GM18951 (cell line): ENCODE measurements around the gene AVPR2.

Experiments used
- POLR2A ChIP-seq: IDR thresholded peaks from 4 replicates; pipeline ENCODE4 v1.6.1; 2011; ENCODE audit warnings: mild to moderate bottlenecking; ENCODE audit not compliant: insufficient read length, insufficient read depth; ENCODE audit errors: extremely low read depth
- in situ Hi-C: fragments of 300-500 bp; cut with MboI; formaldehyde crosslinking; loops from one replicate; pipeline ENCODE4 v1.12.0; 2022; ENCODE audit warnings: low sequenced_read_pairs, mixed read lengths, inconsistent platforms; ENCODE audit not compliant: unreplicated experiment

AVPR2 gene

DNA sequence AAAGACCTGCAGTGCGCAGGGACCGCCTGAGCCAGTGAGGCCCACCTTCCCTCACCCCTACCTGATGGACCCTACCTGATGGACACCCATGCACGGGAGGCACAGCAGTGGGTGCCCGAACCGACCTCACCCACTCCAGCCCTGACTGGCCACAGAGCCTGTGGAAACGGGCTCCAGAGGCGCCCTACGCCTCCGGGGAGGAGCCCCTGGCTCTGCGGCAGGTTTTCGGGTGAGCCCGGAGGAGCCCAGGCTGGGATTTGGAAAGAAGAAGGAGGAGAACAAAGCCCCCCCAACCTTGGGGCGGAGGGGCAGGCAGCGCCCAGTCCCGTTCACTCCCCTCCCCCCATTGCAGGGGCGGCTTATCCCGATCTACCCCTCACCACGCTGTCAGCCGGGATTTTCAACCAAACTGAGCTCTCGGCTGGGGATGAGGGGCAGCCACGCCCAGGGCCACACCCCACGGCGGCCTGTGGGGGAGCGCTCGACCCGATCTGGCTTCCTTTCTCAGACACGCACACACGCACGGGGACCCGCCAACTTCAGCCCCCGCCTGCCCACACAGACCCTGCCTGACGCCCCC is 19.2 kb upstream of the AVPR2 start:
- in situ Hi-C loops, result no loop called here
- TF ChIP-seq POLR2A, result no peak

GRCh38 chrX:153885968-153886903 is 18.2 kb upstream of the AVPR2 start, which contains the start of gene L1CAM:
L1CAM (minus strand) TSS chrX:153886173; CDS start chrX:153875836, 10,337 bp downstream.
- TF ChIP-seq POLR2A, result no peak
- in situ Hi-C loops, result no loop called here

GRCh38 chrX:153886915-153887314 is 17.6 kb upstream of the AVPR2 start:
- no peak for TF ChIP-seq POLR2A
- in situ Hi-C loops, result no loop called here

DNA sequence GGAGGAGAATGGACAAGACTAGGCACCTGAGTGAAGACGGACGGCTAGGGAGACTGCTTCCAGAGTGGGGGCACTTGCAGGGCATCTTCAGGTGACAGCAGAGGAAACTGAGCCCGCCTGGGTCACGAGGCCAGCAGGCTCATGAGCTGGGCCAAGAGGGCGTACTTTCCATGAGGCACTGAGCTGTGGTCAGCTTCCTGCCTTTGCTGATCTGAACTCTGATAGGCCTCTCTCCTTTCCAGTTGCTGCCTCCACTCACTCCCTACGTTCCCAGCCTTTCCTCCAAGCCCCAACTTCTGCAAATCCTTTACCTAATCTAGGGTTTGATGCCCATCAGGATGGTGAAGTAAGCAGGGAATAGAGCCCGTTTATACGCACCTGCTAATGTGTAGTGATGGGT is 17.1 kb upstream of the AVPR2 start:
- no peak for TF ChIP-seq POLR2A
- in situ Hi-C loops, result no loop called here

DNA sequence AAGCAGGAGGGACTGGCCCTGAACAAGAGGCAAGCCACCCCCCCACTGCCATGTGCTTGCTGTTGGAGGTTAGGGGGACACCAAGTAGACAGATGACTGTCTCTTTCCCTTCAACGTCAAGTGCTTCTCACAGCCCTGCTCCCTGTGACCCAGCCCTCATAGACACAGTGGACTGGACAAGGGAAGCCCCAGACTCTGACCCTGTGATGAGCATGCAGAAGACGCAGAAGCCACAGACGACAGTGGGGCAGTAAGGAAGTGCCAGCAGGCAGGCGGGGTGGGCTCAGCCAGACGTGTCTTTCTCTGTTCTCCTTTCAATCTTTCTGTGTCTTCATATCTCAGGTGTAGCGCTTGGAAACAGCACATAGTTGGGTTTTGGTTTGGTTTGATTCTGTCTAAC is 16.1 kb upstream of the AVPR2 start:
- in situ Hi-C loops, result no loop called here
- TF ChIP-seq POLR2A, result no peak

DNA sequence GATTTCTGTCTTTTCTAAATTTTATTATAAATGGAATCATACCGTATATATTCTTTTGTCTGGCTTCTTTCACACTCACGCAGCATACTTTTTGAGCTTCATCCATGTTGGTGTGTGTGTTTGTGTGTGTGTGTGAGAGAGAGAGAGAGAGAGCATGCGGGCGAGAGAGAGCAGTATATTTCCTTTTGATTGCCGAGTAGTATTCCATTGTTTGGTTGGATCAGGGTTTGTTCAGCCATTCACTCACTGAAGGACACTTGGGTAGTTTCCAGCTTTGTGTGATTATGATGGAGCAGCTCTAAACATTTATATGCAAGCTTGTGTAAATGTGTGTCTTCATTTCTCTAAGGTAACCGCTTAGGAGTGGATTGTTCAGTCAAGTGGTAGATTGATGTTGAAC is 15.3 kb upstream of the AVPR2 start:
- no peak for TF ChIP-seq POLR2A
- in situ Hi-C loops, result no loop called here

GRCh38 chrX:153897899-153898298 is 6.6 kb upstream of the AVPR2 start:
- no peak for TF ChIP-seq POLR2A
- in situ Hi-C loops, result no loop called here

DNA sequence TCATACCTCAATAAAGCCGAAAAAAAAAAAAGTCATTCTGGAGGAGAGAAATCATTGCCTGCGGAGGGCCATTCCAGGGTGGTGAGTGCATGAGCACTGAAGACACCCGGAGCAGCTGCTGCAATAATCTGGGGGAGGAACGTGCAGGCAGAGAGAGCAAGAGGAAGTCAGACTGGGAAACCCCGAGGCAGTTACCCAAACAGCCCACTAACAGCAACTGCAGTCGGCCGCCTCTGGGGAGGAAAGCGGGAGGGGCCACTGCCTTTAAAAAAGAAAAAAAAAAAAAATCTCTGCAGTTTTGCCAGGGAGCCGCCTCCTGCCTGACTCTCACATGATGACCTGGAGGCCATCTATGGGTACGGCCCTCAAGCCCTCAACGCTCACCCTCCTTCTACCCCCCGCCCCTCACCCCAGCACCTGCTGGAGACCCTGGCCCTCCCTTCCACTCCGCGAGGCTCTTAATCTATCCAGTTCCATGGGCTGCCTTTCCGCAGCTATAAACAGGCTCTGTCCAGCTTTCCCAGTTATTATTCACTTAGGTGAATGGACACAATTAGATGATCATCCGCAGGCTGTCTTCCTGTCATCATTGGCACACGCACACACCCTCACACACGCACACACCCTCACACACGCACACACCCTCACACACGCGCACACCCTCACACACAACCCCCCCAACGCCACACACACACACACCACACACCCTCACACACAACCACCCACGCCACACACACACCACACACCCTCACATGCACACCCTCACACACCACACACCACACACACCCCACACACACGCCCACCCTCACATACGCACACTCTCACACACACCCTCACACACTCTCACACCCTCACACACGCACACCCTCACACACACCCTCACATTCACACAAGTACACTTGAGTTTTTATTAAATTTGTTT is 3.4 kb upstream of the AVPR2 start:
- in situ Hi-C loops, result no loop called here
- no peak for TF ChIP-seq POLR2A

GRCh38 chrX:153901753-153902140 is 2.7 kb upstream of the AVPR2 start:
- in situ Hi-C loops, result no loop called here
- TF ChIP-seq POLR2A, result no peak

DNA sequence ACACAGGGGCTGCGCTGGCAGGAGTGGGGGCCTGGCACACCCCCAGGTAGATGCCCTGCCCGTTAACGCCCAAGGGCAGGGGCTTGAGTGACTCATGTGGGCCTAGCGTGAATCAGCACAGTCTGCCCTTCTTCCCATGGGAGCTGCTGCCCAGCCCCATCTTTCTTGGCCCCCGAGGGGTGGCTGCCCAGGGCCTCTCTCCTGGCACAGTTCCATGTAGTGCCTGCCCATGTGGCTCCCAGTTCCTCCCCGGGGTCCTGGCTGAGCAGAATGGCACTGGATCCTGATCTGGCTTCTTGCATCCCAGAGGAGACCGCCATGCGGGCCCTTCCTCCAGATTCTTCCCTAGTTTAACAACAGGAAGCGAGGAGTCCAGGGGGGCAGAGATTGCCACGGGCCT is 2.1 kb upstream of the AVPR2 start:
- in situ Hi-C loops, result no loop called here
- no peak for TF ChIP-seq POLR2A

- in situ Hi-C loops, result no loop called here
- TF ChIP-seq POLR2A, result no peak
These were observed 1.1 kb upstream of the AVPR2 start for GRCh38 chrX:153903238-153903980.

DNA sequence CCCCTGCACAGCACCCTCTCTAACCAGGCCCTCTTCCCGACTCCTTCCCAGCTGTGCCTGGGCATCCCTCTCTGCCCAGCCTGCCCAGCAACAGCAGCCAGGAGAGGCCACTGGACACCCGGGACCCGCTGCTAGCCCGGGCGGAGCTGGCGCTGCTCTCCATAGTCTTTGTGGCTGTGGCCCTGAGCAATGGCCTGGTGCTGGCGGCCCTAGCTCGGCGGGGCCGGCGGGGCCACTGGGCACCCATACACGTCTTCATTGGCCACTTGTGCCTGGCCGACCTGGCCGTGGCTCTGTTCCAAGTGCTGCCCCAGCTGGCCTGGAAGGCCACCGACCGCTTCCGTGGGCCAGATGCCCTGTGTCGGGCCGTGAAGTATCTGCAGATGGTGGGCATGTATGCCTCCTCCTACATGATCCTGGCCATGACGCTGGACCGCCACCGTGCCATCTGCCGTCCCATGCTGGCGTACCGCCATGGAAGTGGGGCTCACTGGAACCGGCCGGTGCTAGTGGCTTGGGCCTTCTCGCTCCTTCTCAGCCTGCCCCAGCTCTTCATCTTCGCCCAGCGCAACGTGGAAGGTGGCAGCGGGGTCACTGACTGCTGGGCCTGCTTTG is 1.1 kb downstream of the AVPR2 start:
- in situ Hi-C loops, result no loop called here
- no peak for TF ChIP-seq POLR2A
